A549 treated with Hydrocortisone at 1 μM for 4 hours (cell line): Measurements from ENCODE around the gene RGL1. TPM values are rescaled to one million over a fixed set of nuclear protein-coding genes. Genes with fewer than 3 reads are reported as not detected.

Source experiments
- total RNA-seq: library from RNA; stranded (reverse); fragments of 200-300 nt; extraction: Qiagen RNA extraction; gene quantifications from 5 replicates; pipeline ENCODE4 v1.2.3, GENCODE V29; 2022

RGL1 gene
- total RNA-seq: 0.70 to 0.98 TPM (median 0.82 TPM) in 5 replicates

GRCh38 chr1:183804916-183805841 lies at the start of gene RGL1:
TSS of gene RGL1 (plus strand) at chr1:183805120. CDS start at chr1:183805298, 178 bp downstream.

Other genes with a start within 250 kb of the RGL1 start
- gene NCF2, start 214.7 kb upstream of the RGL1 start, total RNA-seq: 0.68 to 3.3 TPM (median 1.3 TPM) in 5 replicates
- 146 to 219 TPM (median 172 TPM) in 5 replicates for gene ARPC5, start 169.3 kb upstream of the RGL1 start, total RNA-seq
- not detected in 5 replicates for gene APOBEC4, start 151.8 kb upstream of the RGL1 start, total RNA-seq
- 0.13 to 0.20 TPM (median 0.16 TPM) in 5 replicates for gene COLGALT2, start 232.6 kb downstream of the RGL1 start, total RNA-seq
- gene TSEN15, start 246.6 kb downstream of the RGL1 start, total RNA-seq: 29.1 to 31.3 TPM (median 30.9 TPM) in 5 replicates